IgD-negative memory B cell (primary cell): ENCODE results near the gene AGPS. TPM values are rescaled to one million over a fixed set of nuclear protein-coding genes. Genes with fewer than 3 reads are reported as not detected.

Experiments
- H3K27ac Mint-ChIP-seq, 3 donors: one replicate each; pipeline ENCODE4 v1.8.0; 2020 to 2022; ENCODE audit warnings: mild to moderate bottlenecking in 3 of 3, mixed read lengths in 3 of 3, moderate library complexity in 1 of 3
- H3K27me3 Mint-ChIP-seq: one replicate; pipeline ENCODE4 v1.8.0; 2021; ENCODE audit warnings: mixed read lengths
- H3K36me3 Mint-ChIP-seq: one replicate; pipeline ENCODE4 v1.8.0; 2020; ENCODE audit warnings: mild to moderate bottlenecking, mixed read lengths
- H3K4me1 Mint-ChIP-seq, 3 donors: one replicate each; pipeline ENCODE4 v1.8.0; 2020 to 2022; ENCODE audit warnings: mixed read lengths in 3 of 3, mild to moderate bottlenecking in 1 of 3
- H3K4me3 Mint-ChIP-seq, 4 donors: one replicate each; pipeline ENCODE4 v1.8.0; 2020 to 2022; ENCODE audit warnings: mild to moderate bottlenecking in 4 of 4, mixed read lengths in 4 of 4, moderate library complexity in 3 of 4
- H3K9me3 Mint-ChIP-seq, 3 donors: one replicate each; pipeline ENCODE4 v1.8.0; 2020 to 2021; ENCODE audit warnings: mixed read lengths in 3 of 3, mild to moderate bottlenecking in 1 of 3
- polyA plus RNA-seq: library from polyadenylated mRNA; unstranded; fragments of 300-500 nt; fragmentation: Illumina TruSeq; gene quantifications from one replicate; pipeline ENCODE4 v1.2.3, GENCODE V29; 2021

The AGPS gene
- polyA plus RNA-seq, 1 donor from 2014 or later, result 11.7 TPM

- no peaks in the 10 kb centered on the region for H3K9me3 Mint-ChIP-seq
- H3K4me1 Mint-ChIP-seq, result no peaks in the 10 kb centered on the region
- H3K36me3 Mint-ChIP-seq, result no peaks in the 10 kb centered on the region
- no peak overlapping the region for H3K4me3 Mint-ChIP-seq
- peaks cover 9% of the 10 kb centered on the region for H3K27me3 Mint-ChIP-seq
- H3K27ac Mint-ChIP-seq, result no peak overlapping the region
Measured at GRCh38 chr2:177592945-177593344, 200.4 kb downstream of the AGPS start.

- Mint-ChIP-seq H3K27ac (no peak overlapping the region), H3K27me3 (peaks cover 9% of the 10 kb centered on the region), H3K4me3 (no peak overlapping the region), H3K9me3 (no peaks in the 10 kb centered on the region), H3K36me3 (no peaks in the 10 kb centered on the region), H3K4me1 (no peaks in the 10 kb centered on the region)
Measured at GRCh38 chr2:177593402-177593801, 200.8 kb downstream of the AGPS start.

Other genes with a start within 250 kb of the AGPS start
- gene HNRNPA3, start 180.0 kb upstream of the AGPS start, polyA plus RNA-seq, result 55.3 TPM
- 41.7 TPM for gene NFE2L2, start 128.0 kb upstream of the AGPS start, polyA plus RNA-seq